NCI-H2107 (cell line): ENCODE data around the gene DDX17.
"Not testable (repeated sequence)": the region's sequence is repeated elsewhere in the genome, so short reads cannot be mapped to it uniquely, and the experiment has no call there.

Source experiments
- DNase-seq: peaks from one replicate; lab custom pipeline; 2025; lab: John Stamatoyannopoulos, UW

DDX17 gene

DNA sequence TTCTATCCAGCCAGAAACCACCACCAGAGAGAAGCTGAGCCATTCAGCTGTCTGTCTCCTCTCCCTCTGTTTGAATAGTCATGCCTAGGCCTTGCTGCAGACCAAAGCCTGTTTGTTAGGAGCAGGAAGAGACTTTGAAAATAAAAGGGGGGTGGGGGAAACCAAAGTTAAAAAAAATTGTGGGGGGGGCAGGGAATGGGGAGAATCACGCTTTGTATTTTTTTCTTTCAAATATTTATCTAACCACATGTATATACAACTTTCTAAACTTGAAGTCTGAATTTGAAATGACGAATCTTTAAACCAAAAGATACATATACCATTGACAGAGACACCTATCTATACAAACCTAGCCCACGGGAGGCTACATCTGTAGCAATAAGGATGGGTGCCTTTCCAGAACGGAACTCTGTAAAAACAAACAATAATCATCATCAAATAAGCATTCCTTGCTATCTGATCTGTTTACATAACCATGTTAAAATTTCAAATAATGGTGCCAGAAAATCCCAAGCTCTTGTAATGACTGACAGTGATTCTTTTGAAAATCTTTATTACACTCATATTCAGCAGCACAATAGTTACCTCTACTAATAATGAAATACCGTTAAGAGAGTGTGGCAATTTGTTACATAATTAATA is 14.3 kb downstream of the DDX17 start:
- DNase-seq = no peak

DNA sequence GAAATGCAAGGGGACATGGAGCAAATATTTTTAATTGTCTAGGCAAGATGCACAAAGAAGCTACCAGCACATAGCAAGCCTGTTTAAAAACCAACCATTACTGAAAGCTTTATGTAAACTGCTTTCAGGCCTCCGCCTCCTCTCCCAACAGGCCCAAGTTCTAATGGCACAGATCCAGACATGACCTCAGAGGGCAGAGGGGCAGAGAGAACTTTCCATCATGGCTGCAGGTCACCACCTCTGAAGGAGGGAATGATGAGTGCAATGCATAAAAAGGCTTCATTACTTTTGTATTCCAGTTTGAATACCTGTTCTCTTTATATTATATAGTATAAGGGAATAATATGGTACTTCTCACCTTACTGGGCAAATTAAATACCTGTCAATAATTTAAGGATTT is 15.2 kb downstream of the DDX17 start:
- no peak for DNase-seq

DNA sequence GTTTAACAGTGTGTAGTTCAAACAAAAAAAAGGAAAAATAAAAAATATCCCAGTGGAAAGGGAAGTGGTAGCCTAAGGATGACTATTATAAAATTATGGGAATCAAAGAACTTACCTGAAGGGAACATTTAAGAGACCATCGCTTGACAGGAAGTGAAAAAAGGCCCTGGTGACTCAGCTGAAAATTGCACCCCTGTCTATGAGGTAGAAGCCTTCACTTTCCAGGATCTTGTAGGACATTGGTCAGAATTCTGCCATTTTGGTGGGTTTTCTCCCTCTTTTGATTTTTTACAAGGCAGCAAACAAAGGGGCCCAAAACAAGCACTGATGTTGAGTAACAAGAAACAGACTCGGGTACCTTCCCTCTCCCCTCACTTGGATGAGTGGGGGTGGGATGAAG is 15.6 kb downstream of the DDX17 start:
- no peak for DNase-seq

DNA sequence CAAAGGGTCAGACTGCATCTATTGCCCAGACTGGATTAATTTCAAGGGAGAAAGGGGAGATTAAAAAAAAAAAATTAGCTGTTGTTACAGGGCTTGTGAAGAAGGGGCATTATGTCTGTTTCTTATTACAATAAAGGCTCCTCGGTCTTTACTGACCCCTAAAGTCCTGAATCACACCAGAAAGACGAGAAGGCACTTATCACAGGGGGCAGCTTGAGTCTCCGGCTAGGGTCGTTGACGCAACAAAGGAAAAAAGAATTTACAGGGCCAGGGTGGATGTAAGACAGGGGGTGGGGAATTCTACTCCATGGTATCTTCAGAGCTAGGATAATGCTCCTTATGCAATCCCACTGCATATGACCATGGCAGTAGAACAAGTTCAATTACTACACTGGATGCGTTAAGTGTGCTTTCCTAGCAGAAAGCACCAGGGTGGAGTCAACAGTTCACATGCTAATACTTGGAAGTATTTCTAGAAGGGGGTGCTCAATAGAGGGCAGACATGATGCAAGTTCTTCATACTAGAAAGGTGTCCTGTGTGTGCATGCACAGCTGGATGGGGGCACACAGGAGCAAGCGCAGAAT is 16.5 kb downstream of the DDX17 start:
- DNase-seq = no peak

DNA sequence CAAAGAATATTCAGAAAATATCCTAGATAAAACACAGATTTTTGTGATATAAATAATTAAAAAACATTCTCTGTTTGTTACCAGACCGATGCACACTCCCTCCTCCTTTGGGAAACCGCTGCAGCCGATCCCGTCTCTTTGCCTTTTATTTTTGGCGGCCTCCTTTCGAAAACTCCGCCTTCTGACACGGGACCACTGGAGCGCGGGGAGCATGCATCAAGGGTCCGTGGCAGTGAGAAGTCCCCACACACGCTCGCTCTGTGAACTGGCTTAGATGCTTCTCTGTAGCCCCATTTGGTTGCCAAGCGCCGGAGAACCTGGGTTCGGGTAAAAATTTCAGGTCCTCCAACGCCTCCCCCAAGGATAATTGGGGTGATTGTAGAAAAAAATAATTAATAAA is 17.0 kb downstream of the DDX17 start:
- no peak for DNase-seq

DNA sequence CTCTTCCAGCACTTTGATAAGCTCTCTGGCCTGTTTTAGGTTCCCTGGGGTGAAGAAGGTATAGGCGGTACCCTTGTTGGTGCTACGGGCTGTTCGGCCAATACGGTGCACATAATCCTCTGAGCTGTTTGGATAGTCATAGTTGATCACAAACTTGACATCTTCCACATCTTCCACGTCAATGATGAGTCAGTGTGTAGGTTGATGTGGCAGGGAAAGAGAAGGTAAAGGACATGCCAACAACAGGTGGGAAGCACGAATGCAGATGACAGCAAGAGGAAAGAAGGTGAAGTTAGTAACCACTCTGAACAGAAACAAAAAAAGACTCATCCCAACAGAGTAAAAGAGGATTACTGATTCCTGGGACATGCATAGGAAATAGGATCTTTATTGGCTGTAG is 18.2 kb downstream of the DDX17 start:
- DNase-seq = no peak

DNA sequence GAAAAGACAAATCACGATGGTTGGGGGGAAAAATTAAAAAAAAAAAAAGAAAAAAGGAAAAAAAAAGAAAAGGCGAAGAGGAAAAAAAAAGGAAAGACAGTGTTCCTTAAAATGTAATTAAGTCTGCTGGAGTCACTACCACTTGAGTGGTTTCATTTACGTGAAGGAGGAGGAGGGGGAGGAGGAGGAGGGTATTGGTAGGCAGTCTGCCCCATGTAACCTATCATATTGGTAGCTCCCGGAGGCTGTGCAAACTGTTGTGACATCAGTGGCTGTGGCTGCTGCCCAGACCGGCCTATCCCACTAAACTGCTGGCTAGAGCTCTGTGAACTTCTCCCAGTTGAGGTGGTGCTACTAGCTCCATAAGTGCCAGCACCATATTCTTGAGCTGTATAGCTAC is 20.3 kb downstream of the DDX17 start:
- no peak for DNase-seq

DNA sequence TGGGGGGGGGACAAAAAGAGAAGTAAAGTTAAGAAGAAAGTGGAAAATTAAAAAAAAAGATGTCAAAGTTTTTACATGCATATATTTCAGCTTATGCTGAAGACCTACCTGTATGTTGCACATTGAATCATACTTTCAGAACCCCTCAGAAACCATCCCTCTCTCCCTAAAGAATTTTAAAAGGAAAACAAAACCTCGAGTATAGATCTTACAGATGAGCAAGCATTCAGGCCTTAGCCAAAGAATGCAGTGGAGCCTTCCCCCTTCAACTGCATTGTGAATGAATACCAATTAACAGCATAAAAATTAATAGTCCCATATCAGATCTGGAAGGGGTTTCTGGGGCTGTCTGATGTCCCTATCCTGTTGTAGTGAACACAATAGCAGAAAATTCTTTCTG is 21.9 kb downstream of the DDX17 start:
- no peak for DNase-seq

DNA sequence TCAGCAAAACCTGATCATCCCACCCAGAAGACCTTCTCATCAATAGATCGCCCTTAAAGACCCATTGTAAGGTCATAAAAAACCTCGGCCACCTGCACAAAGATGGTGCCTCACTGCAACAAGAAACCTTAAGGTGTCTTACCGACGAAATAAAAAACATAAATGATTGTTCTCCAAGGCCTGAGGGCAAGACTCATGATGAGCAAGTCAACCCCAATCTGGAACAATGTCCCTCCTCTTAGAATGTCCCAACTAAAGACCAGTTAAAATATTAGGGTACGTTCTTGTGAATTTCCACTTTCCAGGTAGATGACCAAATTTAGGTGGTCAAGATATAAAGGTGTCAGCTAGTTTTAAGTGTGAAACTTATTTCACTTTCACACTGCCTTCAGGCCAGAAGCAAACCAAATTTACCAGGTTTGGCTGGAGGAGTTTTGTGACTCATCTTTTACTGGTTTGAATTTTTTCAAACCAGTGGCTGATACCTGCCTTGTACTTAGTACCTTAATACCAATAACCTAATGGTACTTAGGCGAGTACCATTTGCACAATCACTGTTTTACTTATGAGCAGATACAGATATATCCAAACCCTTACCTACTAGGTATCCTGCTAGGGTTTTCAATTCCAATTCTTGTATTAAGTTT is 23.3 kb downstream of the DDX17 start:
- no peak for DNase-seq

DNA sequence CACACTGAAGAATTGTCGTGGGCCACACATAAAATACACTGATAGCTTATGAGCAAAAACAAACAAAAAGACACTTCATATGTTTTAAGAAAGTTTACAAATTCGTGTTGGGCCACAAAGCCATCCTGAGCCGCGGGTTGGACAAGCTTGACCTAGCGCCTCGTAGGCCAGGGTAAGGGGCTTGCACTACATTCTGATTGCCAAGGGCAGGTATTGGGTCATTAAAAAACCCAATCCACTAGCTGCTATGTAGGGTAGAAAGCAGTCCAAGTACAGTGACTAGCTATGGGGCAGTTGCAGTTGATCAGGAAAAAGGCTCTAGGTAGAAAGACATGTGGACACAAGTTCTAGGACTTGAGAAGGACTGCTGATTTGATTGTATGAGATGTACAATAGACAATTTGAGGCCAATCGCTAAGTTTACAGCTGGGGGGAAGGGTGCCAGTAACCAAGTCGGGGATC is 24.2 kb downstream of the DDX17 start:
- DNase-seq = no peak

DNA sequence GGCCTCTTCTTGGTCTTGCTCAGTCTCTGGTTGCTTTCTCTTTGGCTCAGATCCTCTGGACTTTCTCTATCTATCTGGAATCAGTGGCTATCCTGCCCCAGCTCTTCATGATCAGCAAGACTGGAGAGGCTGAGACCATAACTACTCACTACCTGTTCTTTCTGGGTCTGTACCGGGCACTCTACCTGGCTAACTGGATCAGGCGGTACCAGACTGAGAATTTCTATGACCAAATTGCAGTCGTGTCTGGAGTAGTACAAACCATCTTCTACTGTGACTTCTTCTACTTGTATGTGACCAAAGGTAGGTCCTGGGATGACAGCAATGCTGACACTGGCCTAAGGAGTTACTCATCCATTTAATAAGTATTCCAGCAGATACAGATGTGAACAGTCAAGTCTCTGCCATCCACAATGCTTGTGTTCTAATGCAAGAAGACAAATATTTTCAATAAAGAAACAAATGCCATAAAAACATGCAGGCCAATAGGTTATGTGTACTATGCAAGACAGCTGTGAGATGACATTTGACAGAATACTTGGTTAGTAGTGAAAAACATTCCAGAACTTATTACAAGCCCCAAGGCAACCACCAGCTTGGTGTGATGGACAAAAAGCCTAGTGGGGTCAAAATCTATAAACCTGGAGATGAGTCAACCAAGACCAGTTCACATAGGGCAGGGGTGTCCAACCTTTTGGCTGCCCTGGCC is 24.8 kb downstream of the DDX17 start:
- DNase-seq = no peak

DNA sequence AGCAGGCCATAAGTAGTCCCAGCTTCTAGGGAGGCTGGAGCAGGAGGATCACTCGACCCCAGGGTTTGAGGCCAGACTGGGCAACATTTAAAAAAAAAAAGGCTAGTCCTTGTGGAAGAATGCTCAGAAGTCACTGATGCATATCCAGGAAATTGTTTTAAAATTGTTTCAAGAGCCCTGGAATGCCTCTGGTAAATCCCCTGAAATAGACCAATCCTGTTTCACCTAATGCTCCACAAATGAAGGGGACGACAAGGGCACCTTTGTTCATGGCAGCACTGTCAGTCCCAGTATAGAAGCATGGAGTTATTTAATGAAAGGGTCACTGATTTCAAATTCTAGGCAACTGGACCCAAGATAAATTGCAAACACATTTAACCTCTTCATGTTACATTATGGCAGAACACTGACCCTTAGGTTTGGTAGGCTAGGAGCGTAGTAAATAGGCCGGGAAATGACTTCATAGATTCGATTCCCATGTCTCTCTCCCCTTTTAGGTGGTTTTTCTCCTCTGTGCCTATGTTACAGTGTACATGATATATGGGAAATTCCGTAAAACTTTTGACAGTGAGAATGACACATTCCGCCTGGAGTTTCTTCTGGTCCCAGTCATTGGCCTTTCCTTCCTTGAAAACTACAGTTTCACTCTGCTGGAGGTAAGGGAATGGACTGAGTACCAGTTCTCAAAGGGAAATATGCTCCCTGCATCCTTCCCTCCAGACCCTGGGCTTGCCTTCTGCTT is 26.8 kb downstream of the DDX17 start:
- no peak for DNase-seq

DNA sequence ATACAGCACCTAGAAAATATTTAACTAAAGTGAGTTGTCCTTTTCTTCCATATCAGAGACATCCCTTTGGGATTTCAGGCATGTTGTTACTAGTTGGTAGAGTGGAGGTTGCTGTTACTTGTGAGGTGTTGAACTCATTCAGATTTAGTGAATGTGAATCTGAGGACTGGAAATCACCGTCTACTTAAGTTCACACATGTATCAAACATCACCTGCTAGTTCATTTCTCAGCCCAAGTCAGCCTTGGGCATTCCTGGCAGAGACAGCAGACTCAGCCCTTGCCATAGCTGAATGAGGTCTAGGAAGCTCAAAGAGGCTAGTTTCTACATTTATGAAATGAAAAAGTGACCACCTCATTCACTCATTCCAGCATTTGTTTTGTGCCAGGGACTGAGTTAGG is 28.5 kb downstream of the DDX17 start:
- no peak for DNase-seq

DNA sequence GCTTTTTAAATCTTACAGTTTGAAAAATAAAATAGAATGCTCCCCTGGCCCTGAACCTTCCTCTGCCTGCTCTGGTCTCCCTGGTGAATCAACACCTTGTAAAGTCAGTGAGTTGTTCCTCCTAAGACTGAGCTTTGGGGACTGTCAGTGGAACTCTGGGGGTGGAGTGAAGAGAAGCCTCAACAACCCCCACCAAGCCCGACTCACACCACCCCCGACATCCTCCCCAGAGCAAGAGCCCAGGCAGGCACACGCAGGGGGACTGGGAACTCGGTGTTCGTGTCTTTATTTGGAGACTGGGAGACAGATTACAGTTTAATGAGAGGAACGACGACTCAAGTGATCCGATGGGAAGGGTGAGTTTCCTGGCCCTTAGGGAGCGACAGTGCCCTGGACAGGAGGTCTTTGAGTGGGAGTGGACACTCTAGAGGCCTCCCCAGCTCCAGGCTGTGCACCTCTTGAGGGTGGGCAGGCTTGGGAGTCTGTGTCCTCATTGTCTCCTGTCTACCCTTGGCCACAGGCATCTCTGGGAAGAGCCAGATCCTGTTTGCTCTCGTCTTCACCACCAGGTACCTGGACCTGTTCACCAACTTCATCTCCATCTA is 32.0 kb downstream of the DDX17 start:
- DNase-seq = no peak

DNA sequence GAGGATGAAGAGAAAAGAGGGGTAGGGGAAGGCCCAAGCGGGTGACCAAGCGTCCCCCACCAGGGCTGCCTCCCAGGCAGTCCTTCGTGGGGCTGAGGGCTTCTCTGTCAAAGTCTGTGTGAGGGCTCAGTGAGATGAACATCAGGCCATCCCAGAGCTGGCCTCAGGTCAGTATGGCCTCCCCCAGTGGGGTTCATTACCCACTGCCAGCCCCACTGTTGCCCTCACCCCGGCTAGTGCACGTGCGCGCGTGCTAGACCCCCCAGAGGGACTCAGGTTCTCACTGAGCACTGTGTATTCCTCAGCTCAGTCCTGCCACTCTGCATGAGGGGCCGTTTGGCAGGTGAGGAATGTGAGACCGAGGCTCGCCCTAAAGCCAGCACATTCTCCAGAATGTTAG is 34.9 kb downstream of the DDX17 start:
- no peak for DNase-seq

DNA sequence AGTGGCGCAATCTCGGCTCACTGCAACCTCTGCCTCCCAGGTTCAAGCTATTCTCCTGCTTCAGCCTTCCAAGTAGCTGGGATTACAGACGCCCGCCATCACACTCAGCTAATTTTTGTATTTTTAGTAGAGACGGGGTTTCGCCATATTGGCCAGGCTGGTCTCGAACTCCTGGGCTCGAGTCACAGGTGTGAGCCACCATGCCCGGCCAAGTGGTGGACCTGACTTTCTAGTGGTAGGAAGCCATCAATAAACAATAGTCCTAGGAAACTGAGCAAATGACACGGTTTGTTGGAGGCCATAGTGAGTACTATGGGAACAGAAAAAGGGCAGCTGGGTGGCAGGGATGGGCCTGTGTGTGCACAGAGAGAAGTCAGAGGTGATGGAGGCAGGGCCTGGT is 35.9 kb downstream of the DDX17 start:
- not testable (repeated sequence) for DNase-seq

DNA sequence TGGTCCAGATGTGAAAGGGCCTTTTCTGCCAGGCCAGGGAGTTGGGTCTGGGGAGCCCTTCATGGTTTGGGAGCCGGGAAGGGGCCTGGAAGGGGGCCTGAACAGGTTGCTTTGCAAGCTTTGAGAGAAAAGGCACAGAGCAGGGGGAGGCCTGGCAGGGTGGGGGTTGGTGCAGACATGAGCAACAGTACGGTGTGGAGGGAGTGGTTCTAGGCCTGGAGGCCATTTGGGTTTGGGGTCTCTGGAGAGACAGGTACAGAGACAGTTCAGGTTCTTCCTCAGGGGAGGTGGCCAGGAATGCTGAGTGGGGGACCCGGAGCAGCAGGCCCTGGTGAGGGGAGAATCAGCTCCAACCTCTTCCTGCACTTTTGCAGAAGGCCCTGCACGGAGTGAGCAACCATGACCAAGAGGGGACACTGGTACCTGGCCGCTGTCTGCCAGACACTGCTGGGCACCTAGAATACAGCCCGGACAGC is 36.8 kb downstream of the DDX17 start:
- DNase-seq = no peak

DNA sequence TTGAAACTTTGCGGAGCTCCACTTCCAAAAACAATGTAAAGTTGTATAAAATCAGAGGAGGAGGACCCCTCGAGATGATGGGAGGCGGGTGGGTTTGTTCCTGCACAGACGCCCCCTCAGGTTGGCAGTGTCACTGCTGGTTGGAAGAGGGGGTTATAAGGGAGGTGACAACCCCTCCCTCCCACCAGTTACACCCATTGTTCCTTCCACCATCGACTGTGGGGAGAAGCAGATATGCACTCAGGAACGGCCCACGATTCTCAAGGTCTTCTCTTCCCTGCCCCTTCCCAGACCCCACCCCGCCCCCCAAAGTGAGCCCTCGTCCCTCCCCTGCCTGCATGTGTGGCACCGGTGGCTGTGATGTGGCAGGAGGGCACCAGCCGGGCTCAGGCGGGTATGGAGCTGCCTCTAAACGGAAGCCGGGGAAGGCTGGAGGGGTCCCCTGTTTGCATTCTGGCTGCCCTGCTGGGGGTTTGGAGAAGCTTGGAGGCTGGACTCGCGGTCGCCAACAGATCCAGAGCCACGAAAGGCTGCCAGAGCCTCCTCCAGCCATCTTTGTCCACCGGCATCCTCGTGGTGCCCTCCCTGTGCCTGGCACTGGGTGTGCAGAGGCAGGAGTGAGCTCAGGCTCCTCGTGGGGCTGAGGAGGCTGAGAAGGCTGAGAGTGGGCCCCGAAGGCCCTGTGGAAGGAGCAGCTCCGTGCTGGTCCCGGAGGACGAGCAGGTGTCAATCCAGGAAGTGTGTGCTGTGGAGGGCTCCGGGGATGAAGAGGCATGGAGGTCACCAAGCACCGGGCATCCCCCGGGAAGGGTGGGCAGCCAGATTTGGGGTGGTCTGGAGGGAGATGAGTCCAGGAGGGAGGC is 37.4 kb downstream of the DDX17 start:
- DNase-seq = no peak

DNA sequence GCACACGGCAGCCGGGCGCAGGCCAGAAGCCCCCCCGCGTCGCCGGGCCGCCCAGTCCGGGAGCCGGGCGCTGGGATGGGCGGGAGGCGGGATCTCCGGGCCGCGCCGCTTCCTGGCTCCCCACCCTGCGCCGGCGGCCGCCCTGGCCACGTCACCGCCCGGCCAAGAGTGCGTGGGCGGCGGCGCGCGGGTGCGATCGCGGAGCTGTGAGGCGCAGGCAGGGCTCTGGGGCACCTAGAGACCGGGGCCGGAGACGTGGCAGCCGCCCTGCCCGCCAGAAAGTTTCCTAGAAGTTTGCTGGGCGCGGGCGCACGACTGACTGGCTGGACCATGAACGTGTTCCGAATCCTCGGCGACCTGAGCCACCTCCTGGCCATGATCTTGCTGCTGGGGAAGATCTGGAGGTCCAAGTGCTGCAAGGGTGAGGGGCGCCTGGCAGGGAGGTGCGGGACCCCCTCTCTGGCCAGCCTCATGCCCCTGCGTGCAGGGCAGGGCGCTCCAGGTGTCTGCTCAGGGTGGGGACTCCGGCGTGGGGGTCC is 38.1 kb downstream of the DDX17 start, which contains the start of gene KDELR3:
Gene KDELR3 (plus strand): TSS at position 193 of the 539 bp plus-strand sequence. CDS start 138 bp downstream, at position 331.
- no peak for DNase-seq

DNA sequence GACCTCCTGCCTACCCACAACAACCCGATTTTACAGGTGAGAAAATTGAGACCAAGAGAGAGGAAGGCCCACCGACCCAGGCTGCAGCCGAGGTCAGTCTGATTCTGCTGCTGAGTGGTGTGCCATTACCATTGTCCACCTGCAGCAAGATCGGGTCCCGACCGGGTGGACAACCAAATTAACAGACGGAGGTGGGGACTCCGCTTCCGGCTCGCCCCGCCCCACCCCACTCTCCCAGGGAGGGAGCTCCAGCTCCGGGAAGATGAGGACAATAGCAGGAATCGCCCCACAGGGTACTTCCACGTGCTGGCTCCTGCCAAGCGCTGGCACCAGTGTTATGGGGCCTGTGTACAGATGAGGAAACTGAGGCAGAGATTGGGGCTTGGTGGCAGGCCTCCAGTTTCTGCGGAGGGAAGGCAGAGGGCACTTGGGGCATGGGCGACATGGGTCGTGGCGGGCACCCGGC is 38.6 kb downstream of the DDX17 start:
- no peak for DNase-seq
